Lower leg skin (tissue), 4 donors: ENCODE data around the gene CCDC9B. TPM values are rescaled to one million over a fixed set of nuclear protein-coding genes. Genes with fewer than 3 reads are reported as not detected.

Experiments used
- DNase-seq, 2 donors: peaks; one replicate each; pipeline ENCODE4 v3.0.0-alpha.2; 2019; ENCODE audit warnings: low spot score in 2 of 2
- H3K4me3 ChIP-seq: fragments of 200-600 bp; sonication (generic); 2 replicates; pipeline ENCODE4 v1.5.1; 2017; ENCODE audit warnings: mild to moderate bottlenecking, low read depth; ENCODE audit not compliant: poor library complexity, severe bottlenecking
- POLR2A ChIP-seq, 2 donors: fragments of 450-650 bp; IDR thresholded peaks; one replicate each; pipeline ENCODE4 v1.6.1; 2016 to 2017; ENCODE audit warnings: antibody characterized with exemption in 2 of 2, mild to moderate bottlenecking in 1 of 2, moderate library complexity in 1 of 2
- WGBS, 2 donors: methylation state at CpG; one replicate each; pipeline ENCODE4 v1.1.5; 2018; 5-methylcytosine and 5-hydroxymethylcytosine counted together
- intact Hi-C: fragments of 100-400 bp; cut with DNase I; formaldehyde crosslinking; loops from one replicate; pipeline ENCODE4 v1.15.0; 2023; ENCODE audit warnings: low total_unique reads
- total RNA-seq, 4 donors: library from RNA; depleted of rRNA; stranded (reverse); fragments of >200 nt; gene quantifications; one replicate each; pipeline ENCODE4 v1.1.0, GENCODE V29; 2016
- TF ChIP-seq, protein P1 (sequence below), 3 donors: fragments of 450-650 bp; IDR thresholded peaks; one replicate each; pipeline ENCODE4 v1.5.1; 2016; ENCODE audit warnings: antibody characterized with exemption in 3 of 3, mild to moderate bottlenecking in 3 of 3, moderate library complexity in 2 of 3

CCDC9B gene
- total RNA-seq, 4 donors from 2014 or later, result 17.4 to 28.6 (median 24.7) TPM

DNA sequence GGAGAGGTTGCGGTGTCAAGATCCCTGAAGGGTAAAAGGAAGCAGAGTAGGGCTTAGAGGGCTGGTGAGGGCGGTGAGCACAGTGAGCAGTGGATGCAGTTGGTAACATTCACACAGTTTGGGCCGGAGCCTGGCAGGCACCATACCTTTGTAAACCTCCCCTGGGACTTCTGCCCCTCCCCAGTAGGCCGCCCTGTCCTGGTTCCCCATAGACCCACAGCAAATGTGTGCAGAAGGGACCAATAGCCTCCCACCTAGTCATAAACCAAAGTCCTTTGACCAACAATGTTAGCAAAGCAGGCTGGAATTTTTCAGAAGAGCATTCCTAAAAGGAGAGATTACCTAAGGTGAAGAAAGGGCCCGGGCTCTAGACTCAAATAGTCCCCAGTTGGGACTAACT lies 8.4 kb upstream of the CCDC9B start:
- WGBS, 2 donors, result 95 to 98% methylated on average over 5 of the region's 5 CpGs
- intact Hi-C loops, result no loop called here
- TF ChIP-seq, protein P1, sequence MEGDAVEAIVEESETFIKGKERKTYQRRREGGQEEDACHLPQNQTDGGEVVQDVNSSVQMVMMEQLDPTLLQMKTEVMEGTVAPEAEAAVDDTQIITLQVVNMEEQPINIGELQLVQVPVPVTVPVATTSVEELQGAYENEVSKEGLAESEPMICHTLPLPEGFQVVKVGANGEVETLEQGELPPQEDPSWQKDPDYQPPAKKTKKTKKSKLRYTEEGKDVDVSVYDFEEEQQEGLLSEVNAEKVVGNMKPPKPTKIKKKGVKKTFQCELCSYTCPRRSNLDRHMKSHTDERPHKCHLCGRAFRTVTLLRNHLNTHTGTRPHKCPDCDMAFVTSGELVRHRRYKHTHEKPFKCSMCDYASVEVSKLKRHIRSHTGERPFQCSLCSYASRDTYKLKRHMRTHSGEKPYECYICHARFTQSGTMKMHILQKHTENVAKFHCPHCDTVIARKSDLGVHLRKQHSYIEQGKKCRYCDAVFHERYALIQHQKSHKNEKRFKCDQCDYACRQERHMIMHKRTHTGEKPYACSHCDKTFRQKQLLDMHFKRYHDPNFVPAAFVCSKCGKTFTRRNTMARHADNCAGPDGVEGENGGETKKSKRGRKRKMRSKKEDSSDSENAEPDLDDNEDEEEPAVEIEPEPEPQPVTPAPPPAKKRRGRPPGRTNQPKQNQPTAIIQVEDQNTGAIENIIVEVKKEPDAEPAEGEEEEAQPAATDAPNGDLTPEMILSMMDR (IDR thresholded peaks at IDR 0.05), result no peak
- no peak for TF ChIP-seq POLR2A (IDR thresholded peaks at IDR 0.05)
- H3K4me3 ChIP-seq, result no peak overlapping the region
- no peak for DNase-seq

DNA sequence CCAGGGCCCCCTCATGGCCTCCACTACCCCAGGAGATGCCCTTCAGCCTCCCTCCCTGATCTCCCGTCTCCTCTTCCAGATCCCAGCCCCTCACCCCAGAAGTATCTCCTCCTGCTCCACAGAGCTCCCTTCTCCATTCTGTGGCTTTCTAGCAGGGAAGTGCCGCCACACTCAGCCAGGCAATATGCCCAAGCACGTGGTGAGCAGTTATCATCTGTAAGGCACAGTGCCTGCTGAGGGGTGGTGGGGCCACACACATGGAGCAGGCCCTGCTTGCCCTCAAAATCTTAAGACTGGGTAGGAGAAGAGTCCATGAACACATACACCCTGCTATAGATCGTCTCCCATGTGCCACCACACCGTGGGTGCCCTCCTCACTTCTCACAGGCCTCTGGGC lies 7.7 kb upstream of the CCDC9B start:
- intact Hi-C loops, result no loop called here
- no peak overlapping the region for H3K4me3 ChIP-seq
- TF ChIP-seq POLR2A (IDR thresholded peaks at IDR 0.05), result no peak
- TF ChIP-seq, protein P1 (IDR thresholded peaks at IDR 0.05), result no peak
- DNase-seq, result no peak
- WGBS, 2 donors, result 70 to 75% methylated on average over 5 of the region's 5 CpGs

DNA sequence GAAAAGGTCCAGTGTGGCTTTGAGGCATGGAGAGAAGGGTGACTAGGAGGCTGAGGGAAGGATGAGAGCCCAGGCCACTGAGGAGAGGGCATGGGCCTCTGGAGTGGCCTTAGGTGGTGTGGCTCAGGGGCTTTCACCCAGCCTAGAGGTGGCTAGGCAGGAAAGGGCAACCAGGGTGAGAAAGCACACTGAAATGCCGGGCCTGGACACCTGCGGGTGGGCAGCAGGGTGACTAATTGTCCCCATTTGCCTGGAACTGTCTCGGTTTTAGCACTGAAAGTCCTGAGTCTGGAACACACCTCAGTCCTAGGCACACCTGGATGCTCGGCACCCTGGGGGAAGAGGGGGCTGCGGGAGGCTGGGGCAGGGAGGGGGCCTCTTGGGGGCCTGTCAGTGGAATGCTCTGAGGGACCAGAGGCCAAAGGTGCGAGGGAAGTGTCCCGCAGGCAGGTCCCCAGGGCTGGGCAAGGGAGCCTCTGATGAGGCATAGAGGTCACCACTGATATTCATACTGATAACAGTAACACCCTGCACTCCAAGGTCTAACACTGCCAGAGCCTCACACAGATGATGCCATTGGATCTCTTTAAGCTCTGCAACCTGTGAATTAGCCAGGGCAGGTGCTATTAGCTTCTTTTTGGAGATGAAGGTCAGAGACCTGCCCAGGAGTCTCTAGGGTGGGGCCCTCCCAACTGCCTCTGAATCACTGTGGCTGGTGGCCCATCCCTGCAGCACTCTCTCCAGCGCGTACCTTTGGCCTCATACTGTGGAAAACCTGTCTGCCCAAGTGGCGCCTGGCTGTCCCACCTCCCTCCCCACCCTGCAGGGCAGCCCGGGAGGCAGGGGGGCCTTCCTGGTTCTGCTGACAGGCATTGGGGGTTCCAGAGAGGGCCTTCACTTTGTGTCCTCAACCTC lies 7.1 kb upstream of the CCDC9B start:
- WGBS, 2 donors, result 66 to 75% methylated on average over 11 of the region's 11 CpGs
- no peak for DNase-seq
- TF ChIP-seq, protein P1 (IDR thresholded peaks at IDR 0.05), result no peak
- TF ChIP-seq POLR2A (IDR thresholded peaks at IDR 0.05), result no peak
- intact Hi-C loops, result no loop called here
- H3K4me3 ChIP-seq, result no peak overlapping the region

DNA sequence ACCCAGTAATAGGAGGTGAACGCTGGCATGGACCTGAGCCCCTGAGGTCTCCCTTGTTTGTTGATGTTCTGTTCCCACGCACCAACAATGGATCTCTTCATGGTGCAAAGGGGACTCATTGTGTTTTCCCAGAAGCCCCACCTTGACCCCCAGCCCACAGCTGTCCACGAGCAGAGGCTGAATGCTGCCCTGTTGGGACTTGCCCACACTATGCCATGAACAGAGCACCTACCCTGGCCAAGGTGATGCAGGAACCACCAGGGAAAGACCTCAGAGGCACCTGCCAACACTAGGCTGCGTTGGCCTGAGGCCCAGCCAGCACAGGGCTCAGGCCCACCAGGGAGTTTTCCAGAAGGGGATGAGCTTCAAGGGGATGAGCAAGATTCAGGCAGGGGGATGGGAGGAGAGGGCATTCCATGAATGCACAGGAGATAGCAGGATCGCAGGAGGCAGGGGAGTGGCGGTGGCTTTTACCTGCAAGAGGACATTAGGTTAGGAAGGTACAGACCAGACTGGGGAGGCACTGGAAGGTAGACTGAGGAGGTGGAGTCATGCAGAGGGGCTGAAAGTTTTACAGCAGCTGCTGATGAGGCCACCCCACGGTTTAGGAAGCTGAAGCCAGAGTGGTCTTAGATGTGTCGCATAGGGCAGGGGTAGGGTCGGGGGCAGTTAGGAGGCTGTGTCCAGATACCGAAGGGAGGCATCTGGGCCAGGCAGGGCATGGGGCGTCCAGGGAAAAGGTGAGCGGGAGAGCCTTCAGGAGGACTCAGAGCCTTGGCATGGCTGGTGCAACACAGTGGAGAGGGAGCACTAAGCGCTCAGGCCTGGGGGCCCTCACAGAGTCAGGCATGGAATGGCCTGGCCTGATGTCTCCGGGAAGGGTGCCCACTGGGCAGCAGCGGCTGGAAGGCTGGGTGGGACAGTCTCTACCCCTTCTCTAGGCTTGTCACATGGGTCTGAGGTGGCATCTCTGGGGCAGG lies 6.1 kb upstream of the CCDC9B start:
- WGBS, 2 donors, result 86 to 91% methylated on average over 15 of the region's 15 CpGs
- intact Hi-C loops, result no loop called here
- H3K4me3 ChIP-seq, result no peak overlapping the region
- DNase-seq, result no peak
- TF ChIP-seq, protein P1 (IDR thresholded peaks at IDR 0.05), result no peak
- no peak for TF ChIP-seq POLR2A (IDR thresholded peaks at IDR 0.05)

DNA sequence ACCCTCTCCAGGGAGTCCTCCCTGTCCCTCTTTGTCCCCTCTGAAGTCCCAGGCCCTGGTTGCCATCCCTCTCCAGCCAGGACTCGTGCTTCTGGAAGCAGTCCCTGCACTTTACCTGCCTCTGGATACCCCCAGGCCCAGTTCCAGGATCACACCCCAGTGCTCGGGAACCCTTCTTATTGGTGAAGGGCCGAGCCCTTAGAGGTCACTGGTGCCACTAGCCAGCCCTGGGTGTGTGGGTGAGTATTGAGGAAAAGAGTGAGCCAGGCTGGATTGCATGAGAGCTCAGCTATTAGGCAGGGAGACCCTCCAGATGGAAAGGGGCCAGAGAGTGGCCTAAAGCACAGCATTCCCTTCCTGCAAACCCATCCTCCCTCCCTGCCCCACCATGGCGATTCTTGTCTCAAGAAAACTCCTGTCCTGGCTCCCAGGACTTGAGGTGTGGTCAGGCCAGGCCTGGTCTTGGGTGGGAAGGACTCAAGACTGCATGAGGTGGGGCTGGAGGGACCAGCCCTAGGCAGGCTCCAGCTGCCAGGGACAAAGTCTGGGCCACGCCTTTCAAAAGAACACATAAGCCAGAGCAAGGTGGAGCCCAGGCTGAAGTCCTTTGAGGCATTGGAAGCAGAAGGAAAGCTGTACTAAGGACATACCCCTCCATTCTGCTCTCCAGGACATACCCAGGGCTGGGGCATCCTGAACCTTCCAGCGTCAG lies 5.3 kb upstream of the CCDC9B start:
- intact Hi-C loops, result no loop called here
- 74 to 79% methylated on average over 6 of the region's 6 CpGs for WGBS, 2 donors
- no peak for DNase-seq

More for the DNA sequence above, 5.3 kb upstream of the CCDC9B start:
- H3K4me3 ChIP-seq, result no peak overlapping the region
- no peak for TF ChIP-seq POLR2A (IDR thresholded peaks at IDR 0.05)
- TF ChIP-seq, protein P1 (IDR thresholded peaks at IDR 0.05), result no peak
